HEK293T (cell line): ENCODE measurements around the gene TMPRSS5.

Source experiments
- SUZ12 ChIP-seq: fragments of 450-650 bp; IDR thresholded peaks from 2 replicates; pipeline ENCODE4 v1.6.1; 2016; ENCODE audit warnings: mild to moderate bottlenecking
- TARDBP ChIP-seq: fragments of 450-650 bp; IDR thresholded peaks from 2 replicates; pipeline ENCODE4 v1.6.1; 2016
- ZNF384 ChIP-seq: fragments of 450-650 bp; IDR thresholded peaks from 2 replicates; pipeline ENCODE4 v1.6.1; 2016

GRCh38 chr11:113705871-113706655, at the start of gene TMPRSS5:
- TF ChIP-seq SUZ12: no peak
- no peak for TF ChIP-seq TARDBP
- no peak for TF ChIP-seq ZNF384
